Left ventricle myocardium inferior (tissue), 1 donor: ENCODE results near the gene SPINDOC. TPM values are rescaled to one million over a fixed set of nuclear protein-coding genes. Genes with fewer than 3 reads are reported as not detected.

Experiments used
- DNase-seq: peaks from one replicate; pipeline ENCODE4 v3.0.0-alpha.2; 2020
- H3K27ac ChIP-seq: fragments of 200-600 bp; replicated peaks from 2 replicates; pipeline ENCODE4 v1.8.0; 2021
- H3K27me3 ChIP-seq: fragments of 200-600 bp; 2 replicates; pipeline ENCODE4 v1.8.0; 2021; ENCODE audit warnings: low read depth
- H3K36me3 ChIP-seq: fragments of 200-600 bp; 2 replicates; pipeline ENCODE4 v1.8.0; 2021
- H3K4me1 ChIP-seq: fragments of 200-600 bp; 2 replicates; pipeline ENCODE4 v1.8.0; 2021
- H3K4me3 ChIP-seq: fragments of 200-600 bp; 2 replicates; pipeline ENCODE4 v1.8.0; 2021; ENCODE audit warnings: mild to moderate bottlenecking, moderate library complexity
- H3K9me3 ChIP-seq: fragments of 200-600 bp; replicated peaks from 2 replicates; pipeline ENCODE4 v1.8.0; 2021
- intact Hi-C: fragments of 100-400 bp; cut with micrococcal nuclease; formaldehyde crosslinking; loops from one replicate; pipeline ENCODE4 v1.11.0; 2022
- total RNA-seq: library from RNA; stranded (reverse); fragmentation: NEBNext Ultra II Directional; extraction: Animal tissue kit (Norgen Biotek cat#: 25700); gene quantifications from one replicate; pipeline ENCODE4 v1.2.1, GENCODE V29; 2021
- TF ChIP-seq, protein P1 (sequence below): fragments of 200-600 bp; IDR thresholded peaks from 2 replicates; pipeline ENCODE4 v1.8.0; 2021; ENCODE audit warnings: antibody characterized with exemption, mild to moderate bottlenecking, borderline replicate concordance
- donor health status: DM: no; HTN: yes; CAD: no; lungs with severe emphysema.

SPINDOC gene
- total RNA-seq, 1 donor from 2014 or later, result 14.0 TPM

GRCh38 chr11:63874511-63874910 is 61.3 kb downstream of the SPINDOC start:
- Histone ChIP-seq H3K27ac (peak overlapping the region; percentile 88), H3K36me3 (peaks cover 6% of the 10 kb centered on the region), H3K9me3 (no peaks in the 10 kb centered on the region), H3K4me1 (peaks cover 98% of the 10 kb centered on the region), H3K4me3 (peak overlapping the region; percentile 8), H3K27me3 (no peaks in the 10 kb centered on the region)
- TF ChIP-seq, protein P1, sequence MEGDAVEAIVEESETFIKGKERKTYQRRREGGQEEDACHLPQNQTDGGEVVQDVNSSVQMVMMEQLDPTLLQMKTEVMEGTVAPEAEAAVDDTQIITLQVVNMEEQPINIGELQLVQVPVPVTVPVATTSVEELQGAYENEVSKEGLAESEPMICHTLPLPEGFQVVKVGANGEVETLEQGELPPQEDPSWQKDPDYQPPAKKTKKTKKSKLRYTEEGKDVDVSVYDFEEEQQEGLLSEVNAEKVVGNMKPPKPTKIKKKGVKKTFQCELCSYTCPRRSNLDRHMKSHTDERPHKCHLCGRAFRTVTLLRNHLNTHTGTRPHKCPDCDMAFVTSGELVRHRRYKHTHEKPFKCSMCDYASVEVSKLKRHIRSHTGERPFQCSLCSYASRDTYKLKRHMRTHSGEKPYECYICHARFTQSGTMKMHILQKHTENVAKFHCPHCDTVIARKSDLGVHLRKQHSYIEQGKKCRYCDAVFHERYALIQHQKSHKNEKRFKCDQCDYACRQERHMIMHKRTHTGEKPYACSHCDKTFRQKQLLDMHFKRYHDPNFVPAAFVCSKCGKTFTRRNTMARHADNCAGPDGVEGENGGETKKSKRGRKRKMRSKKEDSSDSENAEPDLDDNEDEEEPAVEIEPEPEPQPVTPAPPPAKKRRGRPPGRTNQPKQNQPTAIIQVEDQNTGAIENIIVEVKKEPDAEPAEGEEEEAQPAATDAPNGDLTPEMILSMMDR, result no peak
- intact Hi-C loops, result no loop called here
- peak; percentile 39 for DNase-seq

DNA sequence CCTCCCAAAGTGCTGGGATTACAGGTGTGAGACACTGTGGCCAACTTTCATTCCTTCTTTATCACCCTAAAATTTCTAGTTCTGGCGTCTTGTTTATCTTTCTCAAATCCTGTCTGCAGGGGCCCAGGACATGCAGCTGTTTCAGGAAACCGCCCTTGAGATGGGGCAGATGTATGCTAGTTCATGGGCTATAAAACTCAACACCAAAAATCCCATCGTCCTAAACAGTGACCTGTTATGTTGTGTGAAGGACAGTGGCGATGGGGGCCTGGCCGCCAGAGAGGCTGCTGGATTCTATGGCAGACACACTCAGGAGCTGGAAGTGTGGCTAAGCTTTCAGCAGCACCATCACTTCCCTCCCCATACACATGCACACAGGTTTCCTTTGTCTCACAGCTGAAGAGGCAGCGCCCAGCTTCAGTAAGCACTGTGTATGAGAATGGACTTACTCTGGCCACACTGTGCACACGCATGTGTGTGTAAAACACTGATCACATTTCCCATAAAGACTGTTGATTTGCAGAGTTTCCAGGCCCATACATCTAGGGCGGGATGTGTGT is 62.3 kb downstream of the SPINDOC start:
- Histone ChIP-seq H3K27me3 (no peaks in the 10 kb centered on the region), H3K9me3 (no peaks in the 10 kb centered on the region), H3K4me3 (no peak overlapping the region), H3K4me1 (peaks cover 98% of the 10 kb centered on the region), H3K36me3 (peaks cover 6% of the 10 kb centered on the region), H3K27ac (peak overlapping the region; percentile 88)
- DNase-seq, result no peak
- intact Hi-C loops, result no loop called here
- TF ChIP-seq, protein P1, result no peak

DNA sequence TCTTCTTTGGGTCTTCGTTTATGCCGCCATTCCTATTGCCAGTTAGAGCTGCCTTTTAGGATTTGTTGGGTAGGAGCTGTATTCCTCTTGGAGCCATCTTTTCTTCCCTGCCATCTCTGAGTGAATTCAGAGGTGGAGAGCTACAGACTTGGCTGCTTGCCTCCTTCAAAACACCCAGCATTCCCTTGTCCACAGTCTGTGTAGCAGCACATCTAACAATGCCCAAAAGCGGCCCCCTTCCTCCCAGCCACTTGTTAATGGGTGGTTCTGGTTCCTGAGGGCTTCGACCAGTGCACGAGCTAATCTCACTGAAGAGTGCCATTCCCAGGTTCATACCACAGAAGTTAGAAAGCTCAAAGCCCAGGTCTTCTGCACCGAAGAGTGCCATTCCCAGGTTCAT is 63.4 kb downstream of the SPINDOC start:
- TF ChIP-seq, protein P1, result no peak
- DNase-seq, result no peak
- Histone ChIP-seq H3K27ac (peak overlapping the region; percentile 88), H3K36me3 (peaks cover 6% of the 10 kb centered on the region), H3K4me3 (no peak overlapping the region), H3K4me1 (peaks cover 91% of the 10 kb centered on the region), H3K27me3 (no peaks in the 10 kb centered on the region), H3K9me3 (no peaks in the 10 kb centered on the region)
- intact Hi-C loops, result no loop called here

Other genes with a start within 250 kb of the SPINDOC start
- 144 TPM for gene PLAAT3, start 199.0 kb upstream of the SPINDOC start, total RNA-seq
- gene ATL3, start 142.1 kb upstream of the SPINDOC start, total RNA-seq, result 13.4 TPM
- 45.0 TPM for gene RTN3, start 132.0 kb upstream of the SPINDOC start, total RNA-seq
- gene ZFTA, start 44.7 kb upstream of the SPINDOC start, total RNA-seq, result 11.5 TPM
- 36.6 TPM for gene MARK2, start 25.7 kb downstream of the SPINDOC start, total RNA-seq
- 10.5 TPM for gene RCOR2, start 103.7 kb downstream of the SPINDOC start, total RNA-seq
- 19.7 TPM for gene NAA40, start 125.5 kb downstream of the SPINDOC start, total RNA-seq
- 920 TPM for gene COX8A, start 161.2 kb downstream of the SPINDOC start, total RNA-seq
- 57.0 TPM for gene OTUB1, start 173.0 kb downstream of the SPINDOC start, total RNA-seq
- gene FLRT1, start 222.5 kb downstream of the SPINDOC start, total RNA-seq, result 0.44 TPM